ENCODE results near the gene MAP2K6.

DNA sequence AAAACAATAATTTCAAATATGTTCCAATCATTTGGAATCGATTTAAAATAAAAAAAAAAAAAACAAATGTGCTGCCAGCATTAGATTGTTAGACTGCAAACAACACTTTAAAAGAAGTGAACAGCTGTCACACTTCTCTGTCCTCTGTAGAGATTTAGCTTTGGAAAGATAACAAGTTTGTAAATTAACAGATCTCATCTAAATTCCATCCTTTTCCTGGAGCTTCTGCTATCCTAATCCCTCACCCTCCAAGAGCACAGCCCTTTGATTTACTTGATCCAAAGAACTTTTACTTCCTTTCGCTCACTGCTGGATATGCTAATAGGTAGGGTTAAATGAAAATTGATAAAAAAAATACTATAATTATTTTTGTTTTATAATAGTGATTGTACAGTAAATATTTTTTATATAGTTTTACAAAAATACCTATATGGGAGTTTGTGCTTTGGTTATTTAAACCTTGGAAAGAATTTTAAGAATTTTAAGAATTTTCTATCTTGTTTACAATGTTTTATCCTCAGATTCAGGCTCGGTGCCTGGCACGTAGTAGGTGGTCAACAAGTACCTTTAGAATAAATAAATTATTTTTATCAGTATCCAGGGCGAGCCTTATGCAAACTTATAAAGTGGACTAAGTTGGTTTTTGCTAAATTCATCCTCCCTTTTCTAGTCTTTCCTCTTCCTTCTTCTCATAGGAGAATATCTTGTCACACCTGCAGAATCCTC lies 21.6 kb downstream of the MAP2K6 start:
- TF ChIP-seq POLR2AphosphoS5 (IDR thresholded peaks at IDR 0.05) (no peak), EP300 (IDR thresholded peaks at IDR 0.05) (no peak)
